Lower leg skin (tissue), 3 donors: ENCODE data around the gene CCDC27.

Source experiments
- CTCF ChIP-seq, 3 donors: fragments of 450-650 bp; IDR thresholded peaks; one replicate each; pipeline ENCODE4 v1.5.1; 2016; ENCODE audit warnings: antibody characterized with exemption in 3 of 3, mild to moderate bottlenecking in 3 of 3, moderate library complexity in 2 of 3
- POLR2A ChIP-seq, 2 donors: fragments of 450-650 bp; IDR thresholded peaks; one replicate each; pipeline ENCODE4 v1.6.1; 2016 to 2017; ENCODE audit warnings: antibody characterized with exemption in 2 of 2, mild to moderate bottlenecking in 1 of 2, moderate library complexity in 1 of 2

GRCh38 chr1:3713840-3714239 lies 38.4 kb upstream of the CCDC27 start:
- TF ChIP-seq CTCF (IDR thresholded peaks at IDR 0.05) (no peak), POLR2A (IDR thresholded peaks at IDR 0.05) (no peak)
